DMS 273 (cell line): ENCODE measurements around the gene CPED1.
A peak's percentile ranks its signal among the peaks of the same experiment; 100 is the strongest.
"Not testable (repeated sequence)": the region's sequence is repeated elsewhere in the genome, so short reads cannot be mapped to it uniquely, and the experiment has no call there.

Experiments used
- DNase-seq: peaks from one replicate; lab custom pipeline; 2025; ENCODE audit not compliant: unreplicated experiment; lab: John Stamatoyannopoulos, UW

The CPED1 gene

DNA sequence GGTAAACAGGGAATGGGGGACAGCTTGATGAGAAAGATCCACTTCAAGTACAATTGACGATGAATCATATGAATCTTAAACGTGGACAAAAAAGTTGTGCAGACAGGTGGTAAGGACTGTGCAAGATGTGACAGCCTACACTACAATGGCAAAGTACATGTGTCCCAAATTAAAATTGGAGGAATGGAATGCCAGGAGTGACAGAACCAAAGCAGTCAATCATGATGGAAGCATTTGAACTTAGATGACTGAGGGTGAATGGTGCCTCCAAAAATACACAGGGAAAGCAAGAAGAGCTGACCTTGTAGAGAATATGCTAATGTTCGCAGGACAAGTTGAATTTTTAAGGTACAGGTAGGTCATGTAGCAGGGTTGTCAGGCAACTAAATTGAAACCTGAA lies 189.9 kb downstream of the CPED1 start:
- no peak for DNase-seq

DNA sequence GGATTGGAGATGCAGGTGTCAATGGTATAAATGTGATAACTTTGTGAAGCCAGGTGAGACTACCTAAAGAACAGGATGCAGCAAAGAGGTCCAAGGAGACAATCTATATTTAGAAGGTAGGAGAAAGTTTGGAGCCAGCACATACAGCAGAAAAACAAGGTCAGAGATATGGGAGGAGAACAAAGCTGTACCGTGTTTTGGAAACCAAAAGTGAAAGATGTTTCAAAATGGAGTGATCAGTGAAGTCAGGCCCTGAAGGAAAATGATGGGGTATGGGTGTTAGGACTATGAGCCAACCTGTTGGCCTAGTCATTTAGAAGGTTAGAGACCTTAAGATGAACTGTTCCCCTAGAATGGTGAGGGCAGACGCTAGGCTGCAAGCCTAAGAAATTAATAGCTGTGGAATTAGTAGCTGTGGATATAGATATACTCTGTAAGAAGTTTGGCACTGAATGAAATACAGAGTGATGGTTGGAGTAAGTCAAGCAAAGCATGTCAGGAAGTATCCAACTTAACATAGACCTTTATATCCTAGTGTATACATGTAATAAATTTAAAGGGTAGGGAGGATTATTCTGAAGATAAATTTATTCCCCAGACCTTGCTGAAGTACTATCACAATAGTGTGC lies 190.5 kb downstream of the CPED1 start:
- no peak for DNase-seq

DNA sequence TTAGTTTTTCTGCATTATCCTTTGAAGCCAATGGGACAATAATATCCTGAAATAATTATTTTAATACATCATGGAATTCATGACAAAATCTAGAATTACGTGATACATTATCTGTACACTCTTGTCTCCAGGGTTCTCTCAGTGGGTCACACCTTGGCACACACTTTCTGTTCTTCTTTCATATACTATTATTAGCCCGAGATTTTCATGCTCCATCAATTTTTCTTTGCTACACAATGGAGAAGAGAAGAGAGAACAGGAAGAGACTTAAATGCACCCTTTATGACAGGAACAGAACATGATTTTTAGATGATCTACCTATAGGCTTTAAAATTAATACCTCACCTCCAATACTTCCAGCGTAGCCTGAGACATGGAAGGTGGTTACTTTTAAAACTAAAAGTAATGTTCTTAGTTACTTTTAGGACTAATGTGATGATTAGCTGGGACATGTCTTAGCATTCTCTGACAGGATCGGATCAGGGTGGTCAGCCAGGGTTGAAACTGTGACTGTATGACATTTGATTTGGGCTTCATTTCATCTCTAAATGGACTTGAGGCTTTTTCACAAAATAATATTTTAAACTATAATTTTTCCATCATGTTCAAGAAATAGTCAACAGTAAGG lies 192.0 kb downstream of the CPED1 start:
- DNase-seq, result no peak

DNA sequence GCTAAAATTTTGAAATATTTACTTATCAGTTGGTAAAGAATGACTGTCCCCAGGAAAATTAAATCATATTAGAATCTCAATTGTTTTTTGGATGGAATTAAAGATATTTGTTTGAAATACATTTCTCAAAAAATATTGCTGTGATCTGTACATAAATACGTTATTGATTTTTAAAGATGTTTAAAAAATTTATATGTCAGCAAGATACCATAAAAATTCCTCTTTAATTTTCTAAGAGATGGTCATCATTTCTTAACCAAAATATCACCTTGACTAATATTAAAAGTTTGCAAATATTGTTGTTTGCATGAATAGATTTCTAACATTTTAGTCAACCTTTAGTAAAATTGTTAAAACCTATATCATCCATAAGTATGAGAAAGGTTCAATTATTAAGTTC lies 192.8 kb downstream of the CPED1 start:
- DNase-seq, result no peak

DNA sequence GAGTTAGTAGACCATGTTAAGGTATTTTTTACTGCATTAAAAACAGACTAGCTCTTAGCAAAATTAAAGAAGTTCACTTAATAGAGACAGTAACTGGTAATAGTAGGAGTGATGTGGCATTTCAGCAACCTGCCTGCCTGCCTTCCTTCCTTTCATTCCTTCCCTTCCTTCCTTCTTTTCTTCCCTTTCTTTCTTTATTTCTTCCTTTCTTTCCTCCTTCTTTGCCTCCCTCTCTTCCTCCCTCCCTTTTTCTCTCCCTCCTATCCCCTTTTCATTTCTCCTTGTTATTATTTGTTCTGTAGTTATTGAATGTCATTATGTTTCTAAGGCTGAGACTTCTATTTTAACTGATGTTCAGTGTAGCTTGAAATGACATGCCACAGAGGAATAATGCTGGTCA lies 193.8 kb downstream of the CPED1 start:
- no peak for DNase-seq

DNA sequence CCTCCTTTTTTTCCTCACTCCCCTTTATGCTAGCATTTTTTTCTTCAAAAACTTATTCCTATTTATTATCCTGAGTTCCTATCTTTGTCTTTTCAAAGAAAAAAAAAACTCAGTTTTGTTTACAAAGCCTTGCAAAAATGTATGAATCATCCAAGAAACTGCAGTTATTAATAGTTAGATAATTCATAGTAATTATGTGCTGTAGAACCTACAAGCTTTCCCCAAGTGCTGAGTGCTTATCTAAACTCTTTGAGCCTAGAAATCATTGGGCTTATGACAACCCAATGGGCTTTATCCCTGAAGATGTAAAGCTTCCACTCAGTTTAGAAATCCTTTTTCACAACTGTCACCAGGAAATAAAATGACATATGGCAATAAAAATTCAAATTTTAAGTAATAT lies 194.4 kb downstream of the CPED1 start:
- DNase-seq, result no peak

DNA sequence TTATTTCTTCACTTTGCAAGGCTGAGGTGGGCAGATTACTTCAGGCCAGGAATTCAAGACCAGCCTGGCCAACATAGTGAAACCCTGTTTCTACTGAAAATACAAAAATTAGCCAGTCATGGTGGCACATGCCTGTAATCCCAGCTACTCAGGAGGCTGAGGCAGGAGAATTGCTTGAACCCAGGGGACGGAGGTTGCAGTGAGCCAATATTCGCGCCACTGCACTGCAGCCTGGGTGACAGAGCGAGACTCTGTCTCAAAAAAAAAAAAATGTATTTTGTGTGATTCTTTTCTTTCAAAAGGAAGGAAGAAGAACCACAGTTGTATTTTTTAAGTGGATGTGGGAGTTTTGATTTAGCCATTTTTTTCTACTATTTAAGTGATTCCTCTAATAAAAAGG lies 195.4 kb downstream of the CPED1 start:
- DNase-seq, result not testable (repeated sequence)

DNA sequence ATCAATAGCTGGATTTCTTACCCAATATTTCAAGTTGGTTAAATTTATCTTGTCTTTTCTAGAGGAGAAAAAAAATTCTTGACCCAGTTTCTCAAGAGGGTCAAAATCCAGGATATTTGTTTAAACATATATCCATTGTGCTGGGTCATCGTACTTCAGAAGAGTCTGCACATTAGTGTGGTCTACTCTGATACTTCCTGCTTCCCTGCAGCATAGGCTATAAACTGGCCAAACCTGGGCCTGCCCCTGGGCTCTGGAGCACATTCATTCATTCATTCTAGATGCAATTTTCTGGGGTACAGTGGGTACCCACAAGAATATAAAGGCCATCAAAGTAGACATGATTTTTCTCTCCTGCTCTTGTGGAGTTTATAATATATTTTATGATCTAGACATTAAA lies 198.2 kb downstream of the CPED1 start:
- no peak for DNase-seq

DNA sequence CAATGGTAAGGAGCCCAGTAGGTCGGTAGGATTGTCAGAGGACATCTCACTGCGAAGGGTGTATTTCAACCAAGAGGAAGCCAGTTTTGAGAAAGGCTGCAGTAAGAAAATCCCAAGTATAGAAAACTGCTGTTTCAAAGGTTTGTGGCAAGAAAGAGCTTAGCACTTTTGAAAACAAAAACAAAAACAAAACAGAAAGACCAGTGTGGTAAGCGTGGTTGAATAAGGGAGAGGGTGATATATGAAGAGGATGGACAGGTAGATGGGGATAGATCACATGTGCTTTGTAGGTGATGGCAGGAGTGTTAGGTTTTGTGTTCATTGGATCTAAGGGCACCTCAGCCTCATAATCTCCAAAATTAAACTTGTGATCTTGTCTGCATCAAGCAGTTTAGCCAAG lies 198.7 kb downstream of the CPED1 start:
- no peak for DNase-seq

DNA sequence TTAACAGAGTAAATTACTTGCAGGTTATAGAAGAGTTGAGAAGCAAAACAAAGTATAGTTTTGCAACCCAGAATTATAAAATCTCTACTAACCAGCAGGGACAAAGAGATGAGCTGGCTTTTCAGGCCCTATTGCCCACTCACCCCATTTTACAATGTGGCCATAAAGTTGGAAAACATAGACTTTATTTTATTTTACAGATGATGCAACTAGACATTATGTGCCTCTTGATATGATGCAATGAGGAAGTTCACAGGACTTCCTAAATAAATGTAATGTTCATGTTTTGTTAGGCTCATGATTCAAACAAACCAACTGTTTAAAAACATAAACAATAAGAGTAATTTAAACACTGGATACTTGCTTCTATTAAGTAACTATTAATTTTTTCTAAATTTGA lies 199.2 kb downstream of the CPED1 start:
- DNase-seq, result no peak

DNA sequence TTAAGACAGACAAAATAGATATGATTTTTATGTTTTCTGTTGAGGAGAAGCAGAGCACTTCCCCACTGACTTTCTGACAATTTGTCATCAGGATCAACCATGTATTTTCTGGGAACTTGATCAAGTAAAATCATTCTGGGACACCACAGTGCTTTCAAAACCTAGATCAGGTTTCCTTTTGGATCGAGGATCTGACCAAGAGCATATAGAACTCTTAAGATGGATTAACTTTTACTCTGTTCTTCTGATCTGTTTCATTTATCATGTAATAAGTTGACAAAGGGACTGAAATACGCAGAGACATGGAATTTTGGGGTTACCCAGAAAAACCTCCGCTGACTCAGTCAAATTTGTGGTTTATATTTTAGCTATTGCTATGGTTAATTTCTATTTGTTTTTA lies 204.3 kb downstream of the CPED1 start:
- no peak for DNase-seq

DNA sequence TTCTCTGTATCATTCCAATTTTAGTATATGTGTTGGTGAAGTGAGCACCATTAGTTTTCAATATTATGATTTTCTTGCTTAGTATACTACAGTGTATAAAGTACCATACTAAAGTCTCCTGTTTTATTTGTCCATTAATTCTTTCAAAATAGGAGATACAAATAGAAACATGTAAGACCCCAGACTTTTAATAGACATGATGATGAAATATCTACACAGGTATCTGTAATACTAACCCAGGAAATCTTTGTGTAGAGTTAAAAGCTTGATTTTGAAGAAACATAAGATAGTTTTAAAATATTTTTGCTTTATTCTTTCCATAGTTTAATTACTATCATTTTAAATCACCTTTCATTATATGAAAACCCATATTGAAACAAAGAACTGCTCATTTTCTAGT lies 206.5 kb downstream of the CPED1 start:
- no peak for DNase-seq

DNA sequence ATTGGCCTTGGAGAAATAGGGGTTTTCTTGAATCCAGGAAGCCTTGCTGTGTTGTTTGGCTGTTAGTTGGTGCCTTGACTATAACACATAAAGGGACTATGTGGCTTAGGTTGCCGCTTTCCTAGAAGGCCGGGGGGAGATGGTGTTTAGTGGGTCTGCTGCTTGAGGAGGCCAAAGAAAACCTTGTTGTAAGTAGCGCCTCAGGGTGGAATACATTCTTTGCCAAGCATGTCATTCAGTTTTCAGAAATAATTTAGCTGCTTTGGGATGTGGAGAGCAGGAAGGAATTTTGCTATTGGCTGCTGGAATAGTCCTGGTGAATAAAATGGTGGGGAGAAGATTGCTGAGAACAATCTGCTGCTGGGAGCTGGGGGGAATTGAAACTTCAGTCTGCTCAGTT lies 207.4 kb downstream of the CPED1 start:
- DNase-seq, result no peak

DNA sequence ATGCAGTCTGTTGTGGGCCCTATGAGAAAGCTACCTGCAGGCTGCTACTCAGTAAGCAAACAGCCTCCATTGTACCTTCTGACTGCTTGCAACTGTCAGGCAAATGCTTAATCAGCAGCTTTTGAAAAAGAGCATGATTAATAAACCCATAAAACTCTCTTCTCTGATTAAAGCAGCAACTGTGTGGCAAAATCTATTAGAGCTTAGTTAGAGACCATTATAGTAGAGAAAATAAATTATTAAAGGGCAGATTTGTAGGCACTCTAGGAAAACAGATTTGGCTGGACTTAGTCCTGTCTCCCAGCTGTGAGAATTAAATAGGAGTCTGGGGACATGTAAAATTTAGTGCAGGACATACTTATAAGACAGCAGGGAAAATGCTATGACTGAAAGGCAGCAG lies 207.8 kb downstream of the CPED1 start:
- DNase-seq, result peak; percentile 44

DNA sequence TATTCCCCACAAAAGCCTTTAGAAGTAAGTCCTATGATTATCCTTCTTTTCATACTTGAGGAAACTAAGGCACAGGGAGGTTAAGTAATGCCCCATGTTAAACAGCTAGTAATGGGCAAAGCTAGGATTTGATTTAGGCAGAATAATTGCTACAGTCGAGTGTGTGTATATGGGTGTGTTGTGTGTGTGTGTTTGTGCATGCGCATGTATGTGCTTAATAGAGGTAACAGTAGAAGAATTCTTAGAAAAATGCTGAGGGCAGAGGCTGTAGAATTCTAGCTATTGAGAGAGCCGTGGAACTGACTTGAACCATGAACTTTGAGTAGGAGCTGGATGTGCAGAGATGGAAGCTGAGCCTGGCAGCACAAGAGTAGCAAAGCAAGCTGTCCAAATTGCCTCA lies 208.9 kb downstream of the CPED1 start:
- no peak for DNase-seq

DNA sequence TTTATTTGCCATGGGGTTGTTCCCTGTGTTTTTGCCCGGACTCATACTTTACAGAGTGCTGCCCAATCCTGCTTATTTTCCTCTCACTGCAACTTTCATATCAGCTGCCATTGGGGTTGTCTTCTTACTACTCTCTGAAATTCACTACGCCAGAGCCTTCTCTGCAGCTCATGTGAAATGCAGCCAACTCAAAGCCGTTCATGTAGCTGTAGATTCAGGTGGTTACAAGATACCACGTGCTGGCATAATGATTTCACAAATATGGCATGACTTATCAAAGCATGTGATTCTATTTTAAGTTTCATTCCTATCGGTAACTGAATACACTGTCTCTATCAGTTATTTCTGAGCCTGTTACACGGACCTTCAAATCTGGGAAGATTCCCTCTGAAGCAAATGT lies 210.0 kb downstream of the CPED1 start:
- no peak for DNase-seq

DNA sequence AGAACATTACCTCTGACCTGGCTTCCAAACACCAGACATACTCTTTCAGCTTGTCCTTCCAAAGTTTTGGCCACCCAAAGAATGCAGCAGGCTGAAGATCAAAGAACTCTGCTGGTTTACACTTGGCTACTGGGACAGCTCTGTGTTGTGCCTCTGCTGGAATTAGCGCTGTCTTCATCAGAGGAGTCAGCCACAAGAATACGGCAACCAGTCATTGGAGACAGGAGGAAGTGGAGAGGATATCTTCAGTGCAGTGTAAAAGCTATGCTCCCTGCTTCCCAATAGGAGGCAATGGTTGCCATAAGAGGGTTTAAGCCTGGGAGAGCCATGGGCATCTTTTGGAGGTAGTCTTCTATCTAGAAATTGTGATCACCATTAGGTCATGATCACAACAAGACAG lies 213.6 kb downstream of the CPED1 start:
- no peak for DNase-seq

DNA sequence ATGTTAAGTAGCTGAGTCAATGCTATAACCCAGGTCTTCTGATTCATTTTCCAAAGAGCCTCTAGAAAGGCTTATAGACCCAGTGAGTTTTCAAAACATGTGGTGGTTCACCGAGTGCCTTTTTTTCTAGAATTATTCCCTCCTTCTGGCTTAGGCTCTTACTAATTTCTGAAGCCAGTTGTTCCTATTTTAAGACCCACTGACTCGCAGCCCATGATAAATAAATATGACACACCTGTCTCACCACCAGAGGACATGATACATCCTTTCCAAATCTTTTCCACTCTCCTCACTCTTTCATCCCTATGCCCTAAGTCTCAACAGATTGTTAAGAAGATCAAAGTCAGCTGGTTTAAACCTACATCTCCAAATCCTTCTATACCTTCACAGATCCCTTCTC lies 214.3 kb downstream of the CPED1 start:
- no peak for DNase-seq

DNA sequence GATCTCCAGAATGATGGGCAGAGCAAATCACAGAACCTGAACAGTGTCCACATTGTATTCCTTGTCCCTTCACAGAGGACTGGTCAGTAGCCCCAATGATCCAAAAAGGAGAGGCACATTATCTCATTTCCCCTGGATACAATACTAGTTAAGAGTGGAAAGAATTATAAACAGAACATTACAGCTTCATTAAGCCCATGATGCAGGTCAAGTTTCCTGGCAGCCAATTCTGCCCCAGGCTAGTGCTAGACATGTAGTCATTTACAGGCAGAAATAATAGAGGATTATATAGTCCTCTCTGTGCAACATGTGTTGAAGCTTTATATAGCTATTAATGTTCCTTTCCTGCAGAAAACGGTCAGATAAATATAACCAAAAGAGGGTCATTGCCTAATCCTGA lies 216.0 kb downstream of the CPED1 start:
- DNase-seq, result no peak

DNA sequence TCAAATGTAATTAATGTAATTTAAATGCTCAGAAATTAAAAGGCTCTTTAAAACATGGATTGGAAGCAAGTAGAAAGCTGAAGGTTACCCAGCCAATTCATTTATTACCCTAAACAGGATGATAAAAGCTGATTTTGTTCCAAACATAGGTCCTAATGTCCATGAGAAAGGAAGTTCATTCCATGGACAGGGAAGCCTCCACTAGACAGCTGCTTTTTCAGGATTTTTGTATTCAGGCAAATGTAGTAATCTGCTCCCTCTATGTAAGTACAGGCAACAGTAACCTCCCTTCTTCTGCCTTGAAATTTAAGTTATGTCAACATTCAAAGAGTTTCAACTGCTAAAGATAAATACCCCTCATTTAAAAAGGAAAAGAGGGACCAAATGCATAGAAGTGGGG lies 217.3 kb downstream of the CPED1 start:
- DNase-seq, result no peak

DNA sequence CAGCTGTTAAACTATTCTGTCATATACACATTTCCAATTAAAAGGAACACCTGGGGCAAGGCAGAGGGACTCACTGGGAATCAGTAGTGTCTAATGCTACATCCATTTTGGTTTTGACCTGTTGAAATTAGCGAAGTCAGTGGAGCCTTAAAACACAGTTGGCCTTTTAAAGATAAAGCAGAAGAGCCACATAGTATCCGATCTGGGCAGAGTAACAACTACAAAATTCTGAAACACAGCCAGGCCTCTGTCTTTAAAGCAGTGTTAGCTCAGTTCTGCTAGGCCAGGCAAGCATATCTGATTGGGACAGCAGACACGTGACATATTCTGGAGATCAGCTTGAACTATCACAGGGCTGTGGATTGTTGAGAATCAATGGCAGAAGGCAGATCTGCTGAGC lies 222.7 kb downstream of the CPED1 start:
- DNase-seq, result peak; percentile 15

DNA sequence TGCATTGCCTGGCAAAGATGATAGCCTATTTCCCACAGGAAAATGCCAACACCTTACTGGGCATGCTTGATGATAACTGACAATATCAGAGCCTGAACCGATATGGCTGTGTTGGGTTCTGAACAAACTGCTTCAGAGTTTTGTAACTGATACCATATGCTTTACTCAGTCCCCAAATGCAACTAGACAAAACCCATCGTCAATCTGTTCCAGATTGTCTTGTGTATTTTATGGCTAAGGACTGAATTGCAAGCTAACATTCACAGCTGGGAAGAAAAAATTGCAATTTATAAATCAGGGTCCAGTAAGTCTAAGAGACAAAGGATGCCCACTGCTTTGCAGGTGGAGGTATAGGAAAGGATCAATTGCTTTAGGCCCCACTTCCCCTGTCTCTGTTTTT lies 223.5 kb downstream of the CPED1 start:
- DNase-seq, result peak; percentile 42

DNA sequence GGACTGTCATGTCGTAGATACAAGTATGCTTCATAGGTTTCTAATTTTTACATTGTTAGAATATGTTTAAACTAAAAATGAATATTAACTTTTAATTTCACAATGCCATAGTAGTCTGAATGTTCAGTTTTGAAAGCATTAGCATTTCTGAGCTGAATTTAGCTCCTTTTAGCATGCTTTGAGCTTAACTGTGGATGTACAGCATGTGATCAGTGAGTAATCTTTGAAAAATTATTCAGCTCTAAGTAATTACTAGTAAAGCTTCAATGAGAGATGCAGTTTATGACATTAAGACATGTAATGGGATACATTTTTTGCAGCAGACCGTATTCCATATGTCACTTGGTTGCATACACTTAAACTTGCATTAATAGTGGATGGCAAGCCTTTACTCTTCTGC lies 226.1 kb downstream of the CPED1 start:
- DNase-seq, result peak; percentile 36
